ENCODE data around the gene GPNMB.
"Not testable (repeated sequence)": the region's sequence is repeated elsewhere in the genome, so short reads cannot be mapped to it uniquely, and the experiment has no call there.

Gene GPNMB

DNA sequence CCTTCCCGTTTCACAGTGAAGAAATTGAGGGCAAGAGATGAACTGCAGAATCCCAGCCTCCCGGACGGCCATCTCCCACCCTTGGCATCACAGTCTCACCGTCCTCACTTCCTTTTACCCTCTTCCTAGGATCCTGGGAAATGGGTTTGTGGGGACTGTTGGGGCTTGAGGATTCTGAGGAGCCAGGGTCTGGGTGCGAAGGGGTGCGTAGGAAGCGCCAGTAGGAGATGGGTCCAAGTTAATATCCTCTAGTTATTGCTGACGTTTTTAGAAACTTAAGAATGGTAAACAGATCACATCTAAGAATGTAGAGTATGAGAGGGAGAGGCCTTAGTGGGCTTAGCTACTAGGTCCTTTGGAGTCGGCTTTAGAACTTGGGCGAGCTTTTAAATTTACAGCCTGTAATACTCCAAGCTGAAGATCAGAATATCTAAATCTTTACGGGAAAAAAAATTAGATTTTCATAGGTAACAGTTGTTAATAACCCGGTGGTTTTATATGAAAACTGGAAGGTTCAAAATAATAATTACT, 53.3 kb downstream of the GPNMB start:
- no peak for DNase-seq (ENCODE audit: low read depth, low spot score)

DNA sequence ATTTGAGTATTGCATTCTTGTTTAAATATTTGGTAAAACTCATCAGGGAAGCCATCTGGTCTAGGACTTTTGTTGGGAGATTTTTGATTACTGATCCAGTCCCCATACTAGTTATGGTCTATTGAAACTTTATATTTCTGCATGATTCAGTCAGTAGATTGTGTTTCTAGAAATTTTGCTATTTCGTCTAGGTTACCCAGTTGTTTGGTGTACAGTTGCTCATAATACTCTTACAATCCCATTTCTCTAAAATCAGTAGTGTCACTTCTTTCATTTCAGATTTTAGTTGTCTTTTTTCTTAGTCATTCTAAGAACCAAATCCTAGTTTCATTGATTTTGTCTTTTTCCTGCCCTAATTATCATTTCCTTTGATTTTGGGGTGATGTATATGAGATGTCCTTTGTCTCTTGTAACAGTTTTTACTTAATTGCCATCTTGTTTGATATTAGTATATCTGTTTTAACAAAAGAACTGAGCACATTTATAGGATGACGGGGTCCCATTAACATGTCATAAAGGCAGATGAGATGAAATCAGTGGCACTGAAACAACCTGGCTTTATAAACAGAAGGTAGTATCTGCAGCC, 60.5 kb downstream of the GPNMB start:
- DNase-seq (ENCODE audit: low read depth, low spot score): no peak

DNA sequence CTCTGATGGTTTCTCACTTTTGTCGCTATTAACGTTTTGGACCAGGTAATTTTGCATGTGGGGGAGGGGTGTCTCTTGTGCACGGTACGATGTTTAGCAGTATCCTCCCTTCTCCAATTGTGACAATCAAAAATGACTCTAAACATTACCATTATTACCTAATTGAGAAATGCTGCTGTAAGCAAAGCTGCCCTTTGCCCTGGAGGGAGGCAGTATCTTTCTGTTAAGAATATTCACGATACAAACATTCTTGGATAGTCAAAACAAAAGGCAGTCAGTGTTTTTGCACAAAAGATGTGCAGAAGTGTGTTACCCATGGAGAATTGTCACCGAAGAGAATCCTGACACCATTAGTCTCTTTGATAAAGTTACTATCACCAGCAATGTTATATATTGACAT, 62.2 kb downstream of the GPNMB start:
- no peak for DNase-seq (ENCODE audit: low read depth, low spot score)

DNA sequence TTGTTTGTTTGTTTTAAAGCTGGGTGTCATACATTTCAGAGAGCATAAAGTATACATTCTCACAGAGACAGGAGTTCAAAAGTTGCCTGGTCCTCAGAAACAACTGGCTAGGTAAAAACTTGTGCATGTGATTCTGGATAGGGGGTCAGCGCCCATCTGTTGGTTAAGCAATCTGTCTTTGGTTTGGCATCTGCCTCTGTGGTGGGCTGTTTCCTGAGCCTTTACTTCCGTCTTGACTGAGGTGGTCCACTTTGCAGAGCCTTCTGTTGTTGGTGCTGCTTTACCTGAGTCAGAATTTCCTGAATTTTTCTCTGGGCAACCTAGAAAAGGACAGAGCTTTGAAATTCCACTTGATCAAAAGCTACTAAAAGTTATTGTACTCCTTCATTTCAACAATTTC, 65.6 kb downstream of the GPNMB start:
- not testable (repeated sequence) for DNase-seq (ENCODE audit: low read depth, low spot score)

- no peak for DNase-seq (ENCODE audit: low read depth, low spot score)
These were observed 68.8 kb downstream of the GPNMB start for GRCh38 chr7:23315366-23315765.

Data from activated CD4-positive, CD25-positive, alpha-beta regulatory T cell treated with anti-CD3 and anti-CD28 coated beads, Interleukin-2, amount 50 U/mL, for 16 hours (primary cell).